Muscle of leg (tissue), 11 donors: Measurements from ENCODE around the gene NALF2. TPM values are rescaled to one million over a fixed set of nuclear protein-coding genes. Genes with fewer than 3 reads are reported as not detected.

Experiments used
- DNase-seq: peaks from one replicate; pipeline ENCODE4 v3.0.0; 2013
- H3K27ac ChIP-seq: one replicate; pipeline ENCODE4 v1.5.1; 2013; ENCODE audit warnings: mild to moderate bottlenecking, low read length, control low read depth
- H3K27me3 ChIP-seq: one replicate; pipeline ENCODE4 v1.6.1; 2013; ENCODE audit warnings: low read length; ENCODE audit not compliant: control insufficient read depth, insufficient read depth
- H3K36me3 ChIP-seq: one replicate; pipeline ENCODE4 v1.6.1; 2013; ENCODE audit warnings: low read length; ENCODE audit not compliant: control insufficient read depth, insufficient read depth
- H3K4me1 ChIP-seq: one replicate; pipeline ENCODE4 v1.6.1; 2013; ENCODE audit warnings: low read length; ENCODE audit not compliant: control insufficient read depth, insufficient read depth
- H3K4me3 ChIP-seq: one replicate; pipeline ENCODE4 v1.5.1; 2013; ENCODE audit warnings: low read length, control low read depth
- H3K9me3 ChIP-seq: replicated peaks from 2 replicates; pipeline ENCODE4 v1.6.1; 2013; ENCODE audit warnings: low read depth, low read length; ENCODE audit not compliant: control insufficient read depth
- WGBS: methylation state at CpG from one replicate; pipeline ENCODE4 v1.1.5; 2013; ENCODE audit warnings: missing lambda C conversion rate; ENCODE audit not compliant: insufficient coverage; 5-methylcytosine and 5-hydroxymethylcytosine counted together
- polyA plus RNA-seq, 8 donors: library from polyadenylated mRNA; unstranded; fragments of 120-200 nt; gene quantifications; one replicate each; pipeline versions ENCODE4 v1.2.1 to v1.2.3, GENCODE V29; 2013; ENCODE audit warnings: inconsistent platforms in 1 of 8, low replicate concordance in 1 of 8; ENCODE audit not compliant: insufficient read length in 8 of 8, insufficient read depth in 1 of 8
- total RNA-seq: library from RNA; stranded (reverse); fragments of 120-200 nt; gene quantifications from one replicate; pipeline ENCODE4 v1.2.4, GENCODE V29; 2013

Gene NALF2
- total and polyA plus RNA-seq, 9 donors, result 0.31 to 1.2 (median 1.0) TPM

DNA sequence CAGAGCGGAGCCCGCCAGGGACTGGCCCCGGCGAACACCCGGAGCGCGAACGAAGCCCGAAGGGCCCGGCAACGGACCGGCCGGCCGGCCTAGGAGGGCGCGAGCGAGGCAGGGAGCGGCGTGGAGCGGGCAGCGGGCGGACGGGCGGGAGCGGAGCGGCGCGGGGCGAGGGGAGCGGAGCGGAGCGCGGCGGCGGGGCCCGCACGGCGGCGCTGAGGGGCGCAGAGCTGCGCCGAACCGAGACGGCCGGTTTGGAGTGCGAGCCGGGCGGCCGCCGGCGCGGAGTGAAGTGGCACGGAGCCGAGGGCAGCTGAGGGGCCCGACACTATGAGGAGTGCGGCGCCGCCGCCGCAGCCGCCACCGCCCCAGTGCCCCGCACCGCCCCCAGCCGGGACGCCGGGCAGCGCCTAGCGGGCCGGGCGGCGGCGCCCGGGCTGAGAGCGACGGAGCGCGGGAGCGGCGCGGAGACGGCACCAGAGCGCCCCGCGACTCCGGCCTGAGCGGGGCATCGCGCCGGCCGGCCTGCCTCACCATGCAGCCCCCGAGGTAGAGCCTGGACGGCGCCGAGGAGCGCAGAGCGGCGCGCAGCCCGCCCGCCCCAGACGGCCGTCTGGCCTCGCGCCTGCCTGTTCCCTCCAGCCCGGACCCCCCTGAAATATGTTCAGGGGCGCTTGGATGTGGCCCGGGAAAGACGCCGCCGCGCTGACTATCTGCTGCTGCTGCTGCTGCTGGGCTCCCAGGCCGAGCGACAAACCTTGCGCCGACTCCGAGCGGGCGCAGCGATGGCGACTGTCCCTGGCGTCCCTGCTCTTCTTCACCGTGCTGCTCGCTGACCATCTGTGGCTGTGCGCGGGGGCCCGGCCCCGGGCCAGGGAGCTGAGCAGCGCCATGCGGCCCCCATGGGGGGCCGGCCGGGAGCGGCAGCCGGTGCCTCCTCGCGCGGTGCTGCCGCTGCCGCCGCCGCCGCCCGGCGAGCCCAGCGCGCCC is 793 bp downstream of the NALF2 start:
- Histone ChIP-seq H3K4me1 (peaks cover 5% of the 10 kb centered on the region), H3K36me3 (no peaks in the 10 kb centered on the region), H3K9me3 (no peaks in the 10 kb centered on the region), H3K4me3 (peak overlapping the region; percentile 45), H3K27ac (no peak overlapping the region), H3K27me3 (peaks cover 46% of the 10 kb centered on the region)
- no peak for DNase-seq
- 28% methylated on average over 146 of the region's 146 CpGs for WGBS

DNA sequence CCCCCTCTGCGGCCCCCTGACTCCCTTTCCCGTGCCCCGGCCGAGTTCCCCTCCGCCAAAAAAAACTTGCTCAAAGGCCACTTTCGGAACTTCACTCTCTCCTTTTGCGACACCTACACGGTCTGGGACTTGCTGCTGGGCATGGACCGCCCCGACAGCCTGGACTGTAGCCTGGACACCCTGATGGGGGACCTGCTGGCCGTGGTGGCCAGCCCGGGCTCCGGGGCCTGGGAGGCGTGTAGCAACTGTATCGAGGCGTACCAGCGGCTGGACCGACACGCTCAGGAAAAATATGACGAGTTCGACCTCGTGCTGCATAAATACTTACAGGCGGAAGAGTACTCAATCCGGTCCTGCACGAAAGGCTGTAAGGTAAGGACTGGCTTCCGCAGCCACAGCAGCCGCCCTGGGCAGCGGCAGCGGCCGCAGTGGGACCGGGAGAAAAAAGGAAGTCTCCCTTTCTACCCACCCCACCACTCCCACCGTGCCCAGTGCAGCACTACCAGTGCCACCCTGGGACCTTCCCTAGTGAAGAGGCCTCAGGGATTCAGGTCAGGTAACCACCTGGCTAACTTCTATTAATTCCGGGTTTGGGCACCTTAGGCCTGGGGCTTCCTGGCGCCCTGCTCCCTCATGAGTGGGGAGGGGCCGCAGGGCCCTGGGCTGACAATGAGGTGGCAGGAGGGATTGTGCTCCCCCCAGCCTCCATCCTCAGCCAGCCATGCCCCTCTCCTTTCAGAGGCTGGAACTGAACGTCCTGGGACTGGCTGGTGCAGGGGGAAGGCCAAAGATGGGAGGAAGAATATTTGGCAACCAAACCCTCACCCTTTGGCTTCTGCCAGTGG is 1.9 kb downstream of the NALF2 start:
- H3K4me1 ChIP-seq, result peaks cover 5% of the 10 kb centered on the region
- no peak overlapping the region for H3K27ac ChIP-seq
- peak overlapping the region; percentile 10 for H3K4me3 ChIP-seq
- WGBS, result 47% methylated on average over 32 of the region's 36 CpGs
- H3K27me3 ChIP-seq, result peaks cover 48% of the 10 kb centered on the region
- DNase-seq, result no peak
- no peaks in the 10 kb centered on the region for H3K9me3 ChIP-seq
- no peaks in the 10 kb centered on the region for H3K36me3 ChIP-seq

DNA sequence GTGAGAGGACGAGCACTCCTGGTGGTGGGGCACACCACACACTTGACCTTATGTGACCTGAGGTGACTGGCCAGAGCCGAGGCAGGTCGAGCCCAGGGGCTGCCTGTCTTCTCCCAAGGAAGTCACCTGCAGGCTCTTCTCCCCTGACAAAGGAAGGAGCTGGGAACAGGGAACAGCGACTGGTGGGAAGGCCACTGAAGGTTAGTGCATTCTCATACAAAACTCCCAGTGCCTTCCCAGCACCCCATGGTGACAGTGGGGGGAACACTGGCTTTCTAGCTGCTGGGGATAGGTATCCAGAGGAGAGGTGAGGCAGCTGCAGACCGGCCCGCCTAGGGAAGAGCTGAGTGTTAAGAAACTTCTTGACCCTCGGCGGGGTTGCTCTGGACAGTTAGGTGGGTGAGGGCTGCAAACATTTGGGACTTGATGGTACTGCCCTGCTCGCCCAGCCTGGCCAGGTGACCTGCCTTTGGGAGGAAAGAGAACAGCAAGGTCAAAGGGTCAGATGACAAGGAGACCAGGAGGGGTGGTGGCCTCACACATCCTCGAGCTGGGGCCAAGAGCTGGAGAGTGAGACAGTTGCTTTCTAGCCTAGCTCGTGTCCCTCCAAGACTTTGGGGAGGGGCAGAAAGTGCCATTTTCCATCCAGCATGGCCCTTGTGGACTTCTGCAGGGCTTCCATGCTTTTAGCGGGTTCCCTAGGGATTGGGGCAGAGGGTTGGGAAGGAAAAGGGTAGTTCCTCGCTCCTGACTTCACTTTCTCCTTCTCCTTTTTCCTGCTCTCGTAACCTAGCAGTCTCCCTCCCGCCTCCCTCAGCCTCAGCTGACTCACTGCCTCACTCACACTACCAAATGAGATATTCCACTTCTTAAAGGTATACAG is 2.7 kb downstream of the NALF2 start:
- Histone ChIP-seq H3K36me3 (no peaks in the 10 kb centered on the region), H3K4me3 (no peak overlapping the region), H3K9me3 (no peaks in the 10 kb centered on the region), H3K27me3 (peaks cover 46% of the 10 kb centered on the region), H3K27ac (no peak overlapping the region), H3K4me1 (peaks cover 5% of the 10 kb centered on the region)
- no peak for DNase-seq
- WGBS, result 67% methylated on average over 11 of the region's 15 CpGs

DNA sequence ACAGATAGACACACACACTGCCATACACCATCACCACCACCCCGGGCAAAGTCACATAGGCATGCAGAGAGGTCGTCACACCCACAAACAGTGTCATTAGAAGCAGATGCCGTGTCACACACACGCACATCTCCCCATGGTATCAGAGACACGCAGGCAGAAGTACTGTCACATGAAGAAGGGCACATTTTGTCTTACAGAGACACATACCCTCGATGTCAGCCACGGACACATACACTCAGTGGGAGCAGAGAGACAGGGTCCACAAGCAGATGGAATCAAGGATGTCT is 3.3 kb downstream of the NALF2 start:
- 76% methylated on average over 5 of the region's 7 CpGs for WGBS
- no peak overlapping the region for H3K27ac ChIP-seq
- no peaks in the 10 kb centered on the region for H3K36me3 ChIP-seq
- peaks cover 5% of the 10 kb centered on the region for H3K4me1 ChIP-seq
- no peaks in the 10 kb centered on the region for H3K9me3 ChIP-seq
- no peak overlapping the region for H3K4me3 ChIP-seq
- no peak for DNase-seq
- peaks cover 47% of the 10 kb centered on the region for H3K27me3 ChIP-seq

DNA sequence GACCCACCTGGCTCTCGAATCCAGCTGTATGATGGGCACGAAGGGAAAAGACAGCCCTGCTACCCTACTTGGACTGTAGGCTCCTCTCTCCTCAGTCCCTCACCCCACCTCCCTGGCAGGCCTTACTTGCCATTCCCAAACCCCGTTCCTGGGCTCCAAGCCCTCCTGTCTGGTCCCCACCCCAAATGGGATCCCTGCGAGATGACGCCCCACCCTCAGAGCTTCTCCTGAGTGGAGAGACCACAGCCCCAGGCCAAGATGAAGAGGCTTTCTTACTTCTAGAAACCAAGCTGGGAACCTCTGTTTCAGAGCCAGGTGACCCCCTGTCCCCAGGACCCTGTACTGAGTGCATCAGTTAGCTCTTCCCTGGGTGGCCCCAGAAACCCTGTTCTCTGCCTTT is 4.5 kb downstream of the NALF2 start:
- Histone ChIP-seq H3K9me3 (no peaks in the 10 kb centered on the region), H3K4me1 (peaks cover 5% of the 10 kb centered on the region), H3K36me3 (no peaks in the 10 kb centered on the region), H3K27ac (no peak overlapping the region), H3K4me3 (no peak overlapping the region), H3K27me3 (peaks cover 52% of the 10 kb centered on the region)
- 64% methylated on average over 4 of the region's 5 CpGs for WGBS
- DNase-seq, result no peak

DNA sequence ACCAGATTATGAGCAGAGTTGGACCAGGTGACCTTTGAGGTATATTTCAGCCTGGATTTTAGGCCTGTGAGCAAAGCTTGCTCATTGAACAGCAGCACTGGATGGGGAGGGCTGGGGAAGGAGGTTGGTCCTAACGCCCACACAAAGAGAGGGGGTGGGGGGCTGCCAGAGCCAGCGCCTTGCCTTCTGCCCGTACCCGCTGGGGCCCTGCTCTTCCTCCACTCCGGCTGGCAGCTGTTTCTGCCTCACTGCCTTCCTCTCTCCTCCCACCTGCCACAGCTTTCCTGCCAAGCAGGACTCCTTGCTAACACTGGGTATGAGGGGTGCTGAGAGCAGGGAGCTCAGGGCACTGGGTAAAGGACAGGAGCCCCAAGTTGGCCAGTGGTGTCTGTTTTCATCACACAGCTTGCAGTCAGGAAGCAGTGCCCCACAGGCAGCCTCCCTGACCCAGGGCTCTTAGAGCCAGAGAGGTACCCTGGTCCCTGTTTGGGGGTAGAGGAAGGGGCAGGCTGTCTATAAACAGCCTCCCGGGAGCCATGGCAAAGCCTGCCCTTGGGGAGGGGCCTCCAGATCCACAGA is 6.1 kb downstream of the NALF2 start:
- WGBS, result no CpG with 5 or more reads among the region's 6 CpGs
- no peaks in the 10 kb centered on the region for H3K36me3 ChIP-seq
- H3K9me3 ChIP-seq, result no peaks in the 10 kb centered on the region
- no peak for DNase-seq
- no peak overlapping the region for H3K27ac ChIP-seq
- H3K27me3 ChIP-seq, result peaks cover 51% of the 10 kb centered on the region
- H3K4me1 ChIP-seq, result peaks cover 5% of the 10 kb centered on the region
- H3K4me3 ChIP-seq, result no peak overlapping the region

DNA sequence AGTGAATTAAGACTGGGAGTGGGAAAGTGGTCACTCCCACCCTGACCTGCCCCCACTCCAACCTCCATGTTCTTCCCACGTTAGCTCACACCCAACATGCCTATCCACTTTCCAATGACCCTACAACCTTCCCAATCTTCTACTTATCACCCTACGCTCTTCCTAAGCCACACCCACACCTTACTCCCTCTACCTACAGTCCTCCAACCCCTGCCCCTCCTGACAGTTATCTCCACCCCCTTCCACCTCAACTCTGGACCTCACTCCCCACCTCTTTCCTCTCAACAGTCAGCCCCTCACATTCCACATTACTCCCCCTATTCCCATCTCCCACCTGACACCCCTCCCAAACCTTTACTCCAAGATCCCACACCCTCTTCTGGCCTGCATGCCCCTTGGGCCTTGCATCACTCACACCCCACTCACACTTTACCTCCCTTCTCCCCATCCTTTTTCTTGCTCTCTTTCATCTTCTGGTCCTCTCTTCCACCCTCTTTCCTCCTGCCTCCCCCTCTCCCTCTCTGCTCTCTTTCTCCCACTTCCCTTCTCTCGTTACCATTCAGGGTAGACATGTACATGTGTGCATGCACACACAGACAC is 6.9 kb downstream of the NALF2 start:
- Histone ChIP-seq H3K9me3 (no peaks in the 10 kb centered on the region), H3K36me3 (no peaks in the 10 kb centered on the region), H3K4me3 (no peak overlapping the region), H3K27me3 (peaks cover 44% of the 10 kb centered on the region), H3K4me1 (peaks cover under 1% of the 10 kb centered on the region), H3K27ac (no peak overlapping the region)
- DNase-seq, result no peak
- 65% methylated on average over 3 of the region's 3 CpGs for WGBS

DNA sequence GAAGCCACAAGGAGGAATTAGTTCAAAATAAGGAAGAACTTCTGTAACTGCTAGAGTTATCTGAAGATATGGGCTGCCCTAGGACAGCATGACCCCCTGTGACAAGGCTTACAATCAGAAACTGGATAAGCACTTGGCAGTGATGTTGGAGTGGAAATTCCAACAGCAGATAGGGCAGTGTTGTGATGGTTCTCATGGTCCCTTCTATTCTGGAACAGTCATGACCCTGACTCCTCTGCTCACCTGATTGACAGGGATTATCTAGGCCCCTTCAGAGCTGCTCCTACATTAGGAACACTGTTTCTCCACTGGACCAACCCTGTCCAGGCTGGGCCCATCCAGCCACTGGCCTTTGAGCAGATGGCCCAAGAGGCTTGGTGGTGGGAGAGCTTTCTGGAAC is 17.9 kb downstream of the NALF2 start:
- Histone ChIP-seq H3K27me3 (peaks cover 30% of the 10 kb centered on the region), H3K4me1 (peaks cover 3% of the 10 kb centered on the region), H3K27ac (no peak overlapping the region), H3K36me3 (no peaks in the 10 kb centered on the region), H3K9me3 (no peaks in the 10 kb centered on the region), H3K4me3 (no peak overlapping the region)
- DNase-seq, result no peak

DNA sequence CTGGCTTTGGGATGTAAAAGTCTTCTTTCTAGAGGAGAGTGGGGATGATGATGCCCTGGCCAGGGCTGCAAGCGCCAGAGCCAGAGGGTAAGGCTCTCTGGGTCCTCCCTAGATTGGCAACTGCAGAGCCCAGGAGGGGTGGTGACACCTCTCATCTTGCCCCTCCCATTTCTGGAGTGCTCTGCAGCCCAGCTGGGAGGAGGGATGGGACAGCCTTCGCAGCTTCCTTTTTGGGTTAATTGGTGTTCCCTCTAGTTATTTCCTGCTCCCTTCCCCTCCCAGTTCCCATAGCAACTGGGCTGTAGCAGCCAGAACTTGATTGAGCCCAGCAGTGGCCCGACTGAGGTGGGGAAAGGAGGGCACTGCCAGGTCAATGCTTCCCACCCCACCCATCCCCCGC is 19.2 kb downstream of the NALF2 start:
- no peaks in the 10 kb centered on the region for H3K36me3 ChIP-seq
- no CpG with 5 or more reads among the region's 4 CpGs for WGBS

More for the DNA sequence above, 19.2 kb downstream of the NALF2 start:
- Histone ChIP-seq H3K27me3 (peaks cover 35% of the 10 kb centered on the region), H3K27ac (no peak overlapping the region), H3K4me3 (no peak overlapping the region), H3K9me3 (no peaks in the 10 kb centered on the region), H3K4me1 (peaks cover 3% of the 10 kb centered on the region)
- peak; percentile 33 for DNase-seq
